ENCODE measurements around the gene EVC2. TPM values are rescaled to one million over a fixed set of nuclear protein-coding genes. Genes with fewer than 3 reads are reported as not detected.

EVC2 gene
- total and polyA plus RNA-seq, 7 experiments from 2014 or later: 0.09 to 0.98 (median 0.33) TPM; not detected in 1

- Histone ChIP-seq H3K9me3 (ENCODE audit: control insufficient read depth in 2 of 3, low read length in 3 of 3) (no peaks in the 10 kb centered on the region), H3K4me3 (ENCODE audit: low read length) (no peak overlapping the region), H3K36me3 (ENCODE audit: control insufficient read depth in 2 of 3, insufficient read depth in 3 of 3, low read length in 3 of 3) (no peaks in the 10 kb centered on the region), H3K4me1 (ENCODE audit: control insufficient read depth in 2 of 2, insufficient read depth in 2 of 2, low read length in 2 of 2) (no peaks in the 10 kb centered on the region), H3K27me3 (ENCODE audit: control insufficient read depth in 2 of 2, insufficient read depth in 2 of 2, low read length in 2 of 2) (no peaks in the 10 kb centered on the region), H3K27ac (ENCODE audit: low read depth, low read length) (no peak overlapping the region)
- H3K27ac Mint-ChIP-seq: no peak overlapping the region
- ChIA-PET POLR2A (no interaction called here), CTCF (no interaction called here)
- H3K9me3 Mint-ChIP-seq: peaks cover 0 to 5% (median 0%) of the 10 kb centered on the region in 11 donors
- ATAC-seq (no peak), DNase-seq (no peak)
- no peaks in the 10 kb centered on the region for H3K36me3 Mint-ChIP-seq
- peaks cover 0 to 6% (median 0%) of the 10 kb centered on the region in 5 donors for H3K27me3 Mint-ChIP-seq
- intact Hi-C loops (cut with micrococcal nuclease): no loop called here
- H3K4me3 Mint-ChIP-seq: no peak overlapping the region
- no peaks in the 10 kb centered on the region for H3K4me1 Mint-ChIP-seq
Observed at GRCh38 chr4:5742968-5743367, 34.6 kb upstream of the EVC2 start.

GRCh38 chr4:5742388-5742787, 34.0 kb upstream of the EVC2 start:
- H3K4me1 Mint-ChIP-seq: no peaks in the 10 kb centered on the region
- H3K27ac Mint-ChIP-seq: no peak overlapping the region

GRCh38 chr4:5738061-5738460, 29.7 kb upstream of the EVC2 start:
- H3K36me3 ChIP-seq (ENCODE audit: control insufficient read depth in 2 of 3, insufficient read depth in 3 of 3, low read length in 3 of 3): no peaks in the 10 kb centered on the region
- H3K27me3 ChIP-seq (ENCODE audit: control insufficient read depth in 2 of 2, insufficient read depth in 2 of 2, low read length in 2 of 2): no peaks in the 10 kb centered on the region
- no peak for DNase-seq
- no peaks in the 10 kb centered on the region for H3K36me3 Mint-ChIP-seq
- H3K27ac Mint-ChIP-seq: no peak overlapping the region
- H3K4me1 Mint-ChIP-seq: no peaks in the 10 kb centered on the region
- H3K27ac ChIP-seq (ENCODE audit: low read depth, low read length): no peak overlapping the region
- intact Hi-C loops (cut with micrococcal nuclease): no loop called here
- peaks cover 0 to 3% (median 0%) of the 10 kb centered on the region in 5 donors for H3K27me3 Mint-ChIP-seq
- ChIA-PET CTCF (no interaction called here), POLR2A (no interaction called here)
- no peak overlapping the region for H3K4me3 ChIP-seq (ENCODE audit: low read length)
- H3K4me1 ChIP-seq (ENCODE audit: control insufficient read depth in 2 of 2, insufficient read depth in 2 of 2, low read length in 2 of 2): no peaks in the 10 kb centered on the region
- peaks cover 0 to 5% (median 0%) of the 10 kb centered on the region in 11 donors for H3K9me3 Mint-ChIP-seq
- no peak overlapping the region for H3K4me3 Mint-ChIP-seq
- no peak for ATAC-seq
- H3K9me3 ChIP-seq (ENCODE audit: control insufficient read depth in 2 of 3, low read length in 3 of 3): no peaks in the 10 kb centered on the region

More at GRCh38 chr4:5742388-5742787, 34.0 kb upstream of the EVC2 start:
- Mint-ChIP-seq H3K27me3 (peaks cover 0 to 6% (median 0%) of the 10 kb centered on the region in 5 donors), H3K9me3 (peaks cover 0 to 9% (median 0%) of the 10 kb centered on the region in 11 donors), H3K4me3 (no peak overlapping the region), H3K36me3 (no peaks in the 10 kb centered on the region)
- H3K9me3 ChIP-seq (ENCODE audit: control insufficient read depth in 2 of 3, low read length in 3 of 3): no peaks in the 10 kb centered on the region
- ChIA-PET CTCF (no interaction called here), POLR2A (no interaction called here)
- ATAC-seq: no peak
- DNase-seq: no peak
- H3K4me3 ChIP-seq (ENCODE audit: low read length): no peak overlapping the region
- H3K27ac ChIP-seq (ENCODE audit: low read depth, low read length): no peak overlapping the region
- H3K4me1 ChIP-seq (ENCODE audit: control insufficient read depth in 2 of 2, insufficient read depth in 2 of 2, low read length in 2 of 2): no peaks in the 10 kb centered on the region
- no peaks in the 10 kb centered on the region for H3K27me3 ChIP-seq (ENCODE audit: control insufficient read depth in 2 of 2, insufficient read depth in 2 of 2, low read length in 2 of 2)
- no peaks in the 10 kb centered on the region for H3K36me3 ChIP-seq (ENCODE audit: control insufficient read depth in 2 of 3, insufficient read depth in 3 of 3, low read length in 3 of 3)
- intact Hi-C loops (cut with micrococcal nuclease): no loop called here

GRCh38 chr4:5735463-5735862, 27.1 kb upstream of the EVC2 start:
- Histone ChIP-seq H3K27me3 (ENCODE audit: control insufficient read depth in 2 of 2, insufficient read depth in 2 of 2, low read length in 2 of 2) (no peaks in the 10 kb centered on the region), H3K9me3 (ENCODE audit: control insufficient read depth in 2 of 3, low read length in 3 of 3) (no peaks in the 10 kb centered on the region), H3K27ac (ENCODE audit: low read depth, low read length) (no peak overlapping the region), H3K4me3 (ENCODE audit: low read length) (no peak overlapping the region), H3K4me1 (ENCODE audit: control insufficient read depth in 2 of 2, insufficient read depth in 2 of 2, low read length in 2 of 2) (no peaks in the 10 kb centered on the region), H3K36me3 (ENCODE audit: control insufficient read depth in 2 of 3, insufficient read depth in 3 of 3, low read length in 3 of 3) (no peaks in the 10 kb centered on the region)
- Mint-ChIP-seq H3K27me3 (peaks cover 0 to 5% (median 0%) of the 10 kb centered on the region in 5 donors), H3K27ac (no peak overlapping the region), H3K9me3 (peaks cover 0 to 5% (median 0%) of the 10 kb centered on the region in 11 donors), H3K4me1 (no peaks in the 10 kb centered on the region), H3K4me3 (no peak overlapping the region), H3K36me3 (no peaks in the 10 kb centered on the region)
- no peak for DNase-seq
- ChIA-PET CTCF (no interaction called here), POLR2A (no interaction called here)
- intact Hi-C loops (cut with micrococcal nuclease): no loop called here
- no peak for ATAC-seq

GRCh38 chr4:5734853-5735252, 26.5 kb upstream of the EVC2 start:
- DNase-seq (no peak), ATAC-seq (no peak)
- H3K9me3 ChIP-seq (ENCODE audit: control insufficient read depth in 2 of 3, low read length in 3 of 3): no peaks in the 10 kb centered on the region
- no peak overlapping the region for H3K27ac Mint-ChIP-seq
- no peaks in the 10 kb centered on the region for H3K4me1 ChIP-seq (ENCODE audit: control insufficient read depth in 2 of 2, insufficient read depth in 2 of 2, low read length in 2 of 2)
- no peaks in the 10 kb centered on the region for H3K27me3 ChIP-seq (ENCODE audit: control insufficient read depth in 2 of 2, insufficient read depth in 2 of 2, low read length in 2 of 2)
- H3K9me3 Mint-ChIP-seq: peaks cover 0 to 5% (median 0%) of the 10 kb centered on the region in 11 donors
- H3K27ac ChIP-seq (ENCODE audit: low read depth, low read length): no peak overlapping the region
- no peak overlapping the region for H3K4me3 Mint-ChIP-seq
- ChIA-PET CTCF (no interaction called here), POLR2A (no interaction called here)
- peaks cover 0 to 5% (median 0%) of the 10 kb centered on the region in 5 donors for H3K27me3 Mint-ChIP-seq
- intact Hi-C loops (cut with micrococcal nuclease): no loop called here
- H3K4me3 ChIP-seq (ENCODE audit: low read length): no peak overlapping the region
- no peaks in the 10 kb centered on the region for H3K36me3 ChIP-seq (ENCODE audit: control insufficient read depth in 2 of 3, insufficient read depth in 3 of 3, low read length in 3 of 3)
- no peaks in the 10 kb centered on the region for H3K36me3 Mint-ChIP-seq
- H3K4me1 Mint-ChIP-seq: no peaks in the 10 kb centered on the region

GRCh38 chr4:5732158-5732557, 23.8 kb upstream of the EVC2 start:
- Histone ChIP-seq H3K36me3 (ENCODE audit: control insufficient read depth in 2 of 3, insufficient read depth in 3 of 3, low read length in 3 of 3) (no peaks in the 10 kb centered on the region), H3K27ac (ENCODE audit: low read depth, low read length) (no peak overlapping the region), H3K9me3 (ENCODE audit: control insufficient read depth in 2 of 3, low read length in 3 of 3) (no peaks in the 10 kb centered on the region), H3K27me3 (ENCODE audit: control insufficient read depth in 2 of 2, insufficient read depth in 2 of 2, low read length in 2 of 2) (no peaks in the 10 kb centered on the region), H3K4me1 (ENCODE audit: control insufficient read depth in 2 of 2, insufficient read depth in 2 of 2, low read length in 2 of 2) (no peaks in the 10 kb centered on the region), H3K4me3 (ENCODE audit: low read length) (no peak overlapping the region)
- Mint-ChIP-seq H3K9me3 (peaks cover 0 to 4% (median 0%) of the 10 kb centered on the region in 11 donors), H3K4me3 (no peak overlapping the region), H3K27ac (no peak overlapping the region), H3K27me3 (peaks cover 0 to 5% (median 0%) of the 10 kb centered on the region in 5 donors), H3K4me1 (peaks cover 0 to 2% (median 0%) of the 10 kb centered on the region in 7 donors), H3K36me3 (no peaks in the 10 kb centered on the region)
- ChIA-PET CTCF (no interaction called here), POLR2A (no interaction called here)
- ATAC-seq (peak; percentile 46), DNase-seq (no peak)
- intact Hi-C loops (cut with micrococcal nuclease): no loop called here

GRCh38 chr4:5730993-5731990, 22.9 kb upstream of the EVC2 start:
- ChIA-PET POLR2A (no interaction called here), CTCF (no interaction called here)
- intact Hi-C loops (cut with micrococcal nuclease): no loop called here
- no peak overlapping the region for H3K27ac ChIP-seq (ENCODE audit: low read depth, low read length)
- peaks cover 0 to 2% (median 0%) of the 10 kb centered on the region in 7 donors for H3K4me1 Mint-ChIP-seq
- H3K9me3 ChIP-seq (ENCODE audit: control insufficient read depth in 2 of 3, low read length in 3 of 3): no peaks in the 10 kb centered on the region
- peaks cover 0 to 5% (median 0%) of the 10 kb centered on the region in 5 donors for H3K27me3 Mint-ChIP-seq
- H3K4me3 ChIP-seq (ENCODE audit: low read length): no peak overlapping the region
- no peaks in the 10 kb centered on the region for H3K4me1 ChIP-seq (ENCODE audit: control insufficient read depth in 2 of 2, insufficient read depth in 2 of 2, low read length in 2 of 2)
- no peaks in the 10 kb centered on the region for H3K36me3 ChIP-seq (ENCODE audit: control insufficient read depth in 2 of 3, insufficient read depth in 3 of 3, low read length in 3 of 3)
- no peak overlapping the region for H3K4me3 Mint-ChIP-seq
- no peaks in the 10 kb centered on the region for H3K36me3 Mint-ChIP-seq
- no peaks in the 10 kb centered on the region for H3K27me3 ChIP-seq (ENCODE audit: control insufficient read depth in 2 of 2, insufficient read depth in 2 of 2, low read length in 2 of 2)
- DNase-seq (no peak), ATAC-seq (peak; percentile 38)
- peaks cover 0 to 4% (median 0%) of the 10 kb centered on the region in 11 donors for H3K9me3 Mint-ChIP-seq
- H3K27ac Mint-ChIP-seq: no peak overlapping the region
